HL-60 (cell line): Measurements from ENCODE around the gene SMYD2.

Experiments used
- DNase-seq, 2 experiments: peaks; one replicate each; pipeline ENCODE4 v3.0.0-alpha.2; 2010 to 2020; ENCODE audit warnings: low read depth in 1 of 2, low spot score in 1 of 2
- H3K27ac ChIP-seq: fragments of 250-450 bp; sonication (Bioruptor Pico); replicated peaks from 2 replicates; pipeline ENCODE4 v1.5.1; 2020; ENCODE audit warnings: mild to moderate bottlenecking, moderate library complexity
- H3K27me3 ChIP-seq: fragments of 250-450 bp; sonication (Bioruptor Pico); 2 replicates; pipeline ENCODE4 v1.5.1; 2021; ENCODE audit warnings: mild to moderate bottlenecking, moderate library complexity; ENCODE audit not compliant: insufficient read depth, poor library complexity, severe bottlenecking
- H3K4me3 ChIP-seq: replicated peaks from 2 replicates; pipeline ENCODE4 v1.5.1; 2011; ENCODE audit warnings: mild to moderate bottlenecking, control low read depth, low read length; ENCODE audit not compliant: insufficient read depth
- GABPA ChIP-seq: IDR thresholded peaks from 2 replicates; pipeline ENCODE4 v1.6.1; 2012; ENCODE audit warnings: low read depth
- POLR2AphosphoS5 ChIP-seq: IDR thresholded peaks from 2 replicates; pipeline ENCODE4 v1.6.1; 2012; ENCODE audit warnings: low read depth
- SPI1 ChIP-seq: IDR thresholded peaks from 2 replicates; pipeline ENCODE4 v1.6.1; 2012; ENCODE audit warnings: low read depth, mild to moderate bottlenecking, borderline replicate concordance
- TF ChIP-seq, protein P1 (sequence below): IDR thresholded peaks from 2 replicates; pipeline ENCODE4 v1.6.1; 2012; ENCODE audit warnings: low read depth; ENCODE audit not compliant: insufficient replicate concordance
- TF ChIP-seq, protein P2 (sequence below): IDR thresholded peaks from one replicate; pipeline ENCODE4 v1.5.1; 2011; ENCODE audit warnings: low read length, control low read depth, inconsistent platforms; ENCODE audit not compliant: insufficient read depth

Gene SMYD2

DNA sequence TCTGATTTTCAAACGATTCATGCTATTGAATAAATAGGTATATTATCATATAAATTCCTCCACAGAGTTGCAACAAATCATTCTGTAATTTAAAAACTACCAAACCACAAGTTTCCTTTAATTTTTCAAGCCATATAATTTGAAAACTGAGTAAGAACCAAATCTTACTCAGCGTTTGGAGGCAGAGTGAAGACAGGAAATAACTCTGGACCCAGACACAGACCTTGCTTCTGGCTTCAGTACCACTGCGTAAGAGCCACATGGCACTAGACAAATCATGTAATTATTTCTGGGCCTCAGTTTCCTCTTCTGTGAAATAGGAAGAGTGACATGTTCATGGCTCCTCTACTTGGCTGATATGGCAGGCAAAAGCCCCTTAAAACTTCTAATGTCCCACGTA is 82.4 kb downstream of the SMYD2 start:
- Histone ChIP-seq H3K27me3 (no peaks in the 10 kb centered on the region), H3K4me3 (no peak overlapping the region), H3K27ac (no peak overlapping the region)
- no peak for DNase-seq
- TF ChIP-seq, protein P1, sequence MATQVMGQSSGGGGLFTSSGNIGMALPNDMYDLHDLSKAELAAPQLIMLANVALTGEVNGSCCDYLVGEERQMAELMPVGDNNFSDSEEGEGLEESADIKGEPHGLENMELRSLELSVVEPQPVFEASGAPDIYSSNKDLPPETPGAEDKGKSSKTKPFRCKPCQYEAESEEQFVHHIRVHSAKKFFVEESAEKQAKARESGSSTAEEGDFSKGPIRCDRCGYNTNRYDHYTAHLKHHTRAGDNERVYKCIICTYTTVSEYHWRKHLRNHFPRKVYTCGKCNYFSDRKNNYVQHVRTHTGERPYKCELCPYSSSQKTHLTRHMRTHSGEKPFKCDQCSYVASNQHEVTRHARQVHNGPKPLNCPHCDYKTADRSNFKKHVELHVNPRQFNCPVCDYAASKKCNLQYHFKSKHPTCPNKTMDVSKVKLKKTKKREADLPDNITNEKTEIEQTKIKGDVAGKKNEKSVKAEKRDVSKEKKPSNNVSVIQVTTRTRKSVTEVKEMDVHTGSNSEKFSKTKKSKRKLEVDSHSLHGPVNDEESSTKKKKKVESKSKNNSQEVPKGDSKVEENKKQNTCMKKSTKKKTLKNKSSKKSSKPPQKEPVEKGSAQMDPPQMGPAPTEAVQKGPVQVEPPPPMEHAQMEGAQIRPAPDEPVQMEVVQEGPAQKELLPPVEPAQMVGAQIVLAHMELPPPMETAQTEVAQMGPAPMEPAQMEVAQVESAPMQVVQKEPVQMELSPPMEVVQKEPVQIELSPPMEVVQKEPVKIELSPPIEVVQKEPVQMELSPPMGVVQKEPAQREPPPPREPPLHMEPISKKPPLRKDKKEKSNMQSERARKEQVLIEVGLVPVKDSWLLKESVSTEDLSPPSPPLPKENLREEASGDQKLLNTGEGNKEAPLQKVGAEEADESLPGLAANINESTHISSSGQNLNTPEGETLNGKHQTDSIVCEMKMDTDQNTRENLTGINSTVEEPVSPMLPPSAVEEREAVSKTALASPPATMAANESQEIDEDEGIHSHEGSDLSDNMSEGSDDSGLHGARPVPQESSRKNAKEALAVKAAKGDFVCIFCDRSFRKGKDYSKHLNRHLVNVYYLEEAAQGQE: no peak
- TF ChIP-seq GABPA (no peak), SPI1 (no peak), POLR2AphosphoS5 (no peak)
- TF ChIP-seq, protein P2, sequence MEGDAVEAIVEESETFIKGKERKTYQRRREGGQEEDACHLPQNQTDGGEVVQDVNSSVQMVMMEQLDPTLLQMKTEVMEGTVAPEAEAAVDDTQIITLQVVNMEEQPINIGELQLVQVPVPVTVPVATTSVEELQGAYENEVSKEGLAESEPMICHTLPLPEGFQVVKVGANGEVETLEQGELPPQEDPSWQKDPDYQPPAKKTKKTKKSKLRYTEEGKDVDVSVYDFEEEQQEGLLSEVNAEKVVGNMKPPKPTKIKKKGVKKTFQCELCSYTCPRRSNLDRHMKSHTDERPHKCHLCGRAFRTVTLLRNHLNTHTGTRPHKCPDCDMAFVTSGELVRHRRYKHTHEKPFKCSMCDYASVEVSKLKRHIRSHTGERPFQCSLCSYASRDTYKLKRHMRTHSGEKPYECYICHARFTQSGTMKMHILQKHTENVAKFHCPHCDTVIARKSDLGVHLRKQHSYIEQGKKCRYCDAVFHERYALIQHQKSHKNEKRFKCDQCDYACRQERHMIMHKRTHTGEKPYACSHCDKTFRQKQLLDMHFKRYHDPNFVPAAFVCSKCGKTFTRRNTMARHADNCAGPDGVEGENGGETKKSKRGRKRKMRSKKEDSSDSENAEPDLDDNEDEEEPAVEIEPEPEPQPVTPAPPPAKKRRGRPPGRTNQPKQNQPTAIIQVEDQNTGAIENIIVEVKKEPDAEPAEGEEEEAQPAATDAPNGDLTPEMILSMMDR: no peak

DNA sequence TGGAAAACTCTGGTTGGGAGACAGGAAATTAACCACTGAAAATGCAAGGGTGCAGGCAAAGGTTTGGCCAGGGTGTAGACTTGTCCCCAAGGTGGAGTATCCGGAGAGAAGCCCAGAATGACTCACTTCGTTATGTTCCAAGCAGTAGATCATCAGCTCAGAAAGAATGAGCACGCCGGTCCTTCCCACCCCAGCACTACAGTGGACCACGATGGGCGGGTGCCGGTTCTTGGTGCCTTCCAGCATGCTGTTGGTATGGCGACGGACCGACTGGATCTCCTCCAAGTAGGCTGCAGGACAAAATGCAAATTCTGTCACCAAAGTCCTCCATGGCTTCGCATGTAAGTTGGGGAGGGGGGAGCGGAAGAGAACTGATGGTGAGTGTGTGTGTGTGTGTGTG is 83.4 kb downstream of the SMYD2 start:
- no peak overlapping the region for H3K27ac ChIP-seq
- TF ChIP-seq, protein P2: no peak
- TF ChIP-seq SPI1 (no peak), POLR2AphosphoS5 (no peak), GABPA (no peak)
- TF ChIP-seq, protein P1: no peak

DNA sequence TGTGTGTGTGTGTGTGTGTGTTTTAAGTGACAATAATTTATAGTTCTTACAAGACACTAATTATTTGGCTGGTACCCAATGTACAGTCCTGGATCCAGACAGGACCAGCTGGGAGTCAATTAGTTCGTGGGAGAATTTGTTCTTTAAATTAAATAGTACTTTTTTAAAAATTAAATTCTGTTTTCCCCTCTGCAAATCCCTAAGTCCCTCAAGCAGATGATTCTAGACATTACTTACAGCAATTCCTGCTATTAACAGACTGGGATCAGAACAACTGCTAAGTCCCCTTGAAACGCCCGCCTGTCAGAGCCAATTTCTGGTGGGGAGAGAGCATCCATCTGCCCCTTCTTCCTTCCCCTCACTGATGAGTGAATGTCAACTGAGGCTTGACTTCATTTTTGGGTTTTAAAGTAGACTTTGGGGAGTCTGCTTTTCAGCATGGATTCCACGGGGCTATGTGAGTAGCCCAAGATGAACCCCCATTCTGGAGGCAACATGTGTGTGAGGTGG is 83.9 kb downstream of the SMYD2 start:
- no peak for DNase-seq
- no peak overlapping the region for H3K27ac ChIP-seq
- TF ChIP-seq GABPA (no peak), SPI1 (no peak)
- TF ChIP-seq, protein P1: no peak
- TF ChIP-seq, protein P2: no peak
- no peaks in the 10 kb centered on the region for H3K27me3 ChIP-seq
- no peak overlapping the region for H3K4me3 ChIP-seq

More for the DNA sequence above, 83.4 kb downstream of the SMYD2 start:
- H3K4me3 ChIP-seq: no peak overlapping the region
- DNase-seq: no peak
- H3K27me3 ChIP-seq: no peaks in the 10 kb centered on the region
